Small intestine (tissue), 7 donors: ENCODE results near the gene KIAA1217. TPM values are rescaled to one million over a fixed set of nuclear protein-coding genes. Genes with fewer than 3 reads are reported as not detected.

Experiments used
- DNase-seq, 2 donors: peaks; one replicate each; pipeline versions ENCODE4 v3.0.0 to v3.0.0-alpha.2; 2013
- FAIRE-seq: peaks from 2 replicates; lab custom pipeline; 2012; peaks lifted over from hg19 to GRCh38; lab: Jason Lieb, UNC
- H3K27ac ChIP-seq, 3 donors: one replicate each; pipeline ENCODE4 v1.5.1; 2013; ENCODE audit warnings: low read length in 2 of 3, mild to moderate bottlenecking in 2 of 3, control low read depth in 1 of 3, inconsistent platforms in 1 of 3, low read depth in 1 of 3, moderate library complexity in 1 of 3
- H3K27me3 ChIP-seq, 3 donors: one replicate each; pipeline ENCODE4 v1.6.1; 2013; ENCODE audit warnings: low read length in 3 of 3, inconsistent platforms in 1 of 3; ENCODE audit not compliant: control insufficient read depth in 3 of 3, insufficient read depth in 3 of 3
- H3K36me3 ChIP-seq, 3 donors: one replicate each; pipeline ENCODE4 v1.6.1; 2013; ENCODE audit warnings: low read length in 3 of 3, inconsistent platforms in 1 of 3, low read depth in 1 of 3, mild to moderate bottlenecking in 1 of 3, moderate library complexity in 1 of 3; ENCODE audit not compliant: control insufficient read depth in 3 of 3, insufficient read depth in 2 of 3
- H3K4me1 ChIP-seq, 3 donors: one replicate each; pipeline ENCODE4 v1.6.1; 2013; ENCODE audit warnings: low read length in 2 of 3, inconsistent platforms in 1 of 3, low read depth in 1 of 3, mild to moderate bottlenecking in 1 of 3, moderate library complexity in 1 of 3; ENCODE audit not compliant: control insufficient read depth in 3 of 3, insufficient read depth in 2 of 3
- H3K4me3 ChIP-seq, 3 donors: one replicate each; pipeline ENCODE4 v1.5.1; 2013; ENCODE audit warnings: low read length in 3 of 3, control low read depth in 1 of 3, inconsistent platforms in 1 of 3, low read depth in 1 of 3, mild to moderate bottlenecking in 1 of 3, moderate library complexity in 1 of 3
- H3K9me3 ChIP-seq, 2 donors: one replicate each; pipeline ENCODE4 v1.6.1; 2013; ENCODE audit warnings: low read depth in 1 of 2, low read length in 1 of 2; ENCODE audit not compliant: control insufficient read depth in 2 of 2, insufficient read depth in 1 of 2
- WGBS, 3 donors: extraction: QIAGEN DNeasy Blood & Tissue Kit; methylation state at CpG; one replicate each; pipeline ENCODE4 v1.1.7; 2013; 5-methylcytosine and 5-hydroxymethylcytosine counted together
- polyA plus RNA-seq, 4 donors: library from polyadenylated mRNA; stranded (reverse) in 3 of 4; unstranded in 1 of 4; fragments of 200-250 nt in 3 of 4; fragments of 120-200 nt in 1 of 4; gene quantifications; one replicate each; pipeline versions ENCODE4 v1.2.1 to v1.2.3, GENCODE V29; 2013
- donor health status: healthy with polysubstance abuse.
- donor health status: control.
- donor health status: control.
- donor health status: Bipolar disorder and iron deficiency.
- donor health status: healthy.

KIAA1217 gene
- polyA plus RNA-seq, 4 donors, result 9.0 to 55.1 (median 11.0) TPM

- H3K36me3 ChIP-seq, result peaks cover 0 to 27% (median 0%) of the 10 kb centered on the region in 3 donors
- H3K27me3 ChIP-seq, result no peaks in the 10 kb centered on the region
- FAIRE-seq (no peak), DNase-seq (no peak)
- no peak overlapping the region for H3K27ac ChIP-seq
- H3K4me1 ChIP-seq, result no peaks in the 10 kb centered on the region
- 74 to 87% (median 78%) methylated on average over 5 of the region's 5 CpGs for WGBS, 3 donors
- no peak overlapping the region for H3K4me3 ChIP-seq
- H3K9me3 ChIP-seq, result no peaks in the 10 kb centered on the region
Measured at GRCh38 chr10:24255881-24256311, 47.0 kb downstream of the KIAA1217 start.

GRCh38 chr10:24256619-24257107 lies 47.7 kb downstream of the KIAA1217 start:
- Histone ChIP-seq H3K9me3 (no peaks in the 10 kb centered on the region), H3K36me3 (peaks cover 0 to 27% (median 0%) of the 10 kb centered on the region in 3 donors), H3K27ac (no peak overlapping the region), H3K4me1 (no peaks in the 10 kb centered on the region), H3K4me3 (no peak overlapping the region), H3K27me3 (no peaks in the 10 kb centered on the region)
- WGBS, 3 donors, result 48 to 70% (median 50%) methylated on average over 2 of the region's 2 CpGs
- DNase-seq, result no peak
- no peak for FAIRE-seq

GRCh38 chr10:24257588-24257987 lies 48.6 kb downstream of the KIAA1217 start:
- H3K9me3 ChIP-seq, result peaks cover 0 to 2% of the 10 kb centered on the region in 2 donors
- no peak overlapping the region for H3K27ac ChIP-seq
- WGBS, 3 donors, result 83 to 90% (median 87%) methylated on average over 4 of the region's 4 CpGs
- H3K4me3 ChIP-seq, result no peak overlapping the region
- no peaks in the 10 kb centered on the region for H3K4me1 ChIP-seq
- H3K27me3 ChIP-seq, result no peaks in the 10 kb centered on the region
- DNase-seq (no peak), FAIRE-seq (no peak)
- peaks cover 0 to 24% (median 0%) of the 10 kb centered on the region in 3 donors for H3K36me3 ChIP-seq

GRCh38 chr10:24259365-24260130 lies 50.6 kb downstream of the KIAA1217 start:
- no peak for DNase-seq
- H3K9me3 ChIP-seq, result peaks cover 0 to 2% of the 10 kb centered on the region in 2 donors
- FAIRE-seq, result no peak
- H3K27ac ChIP-seq, result no peak overlapping the region
- H3K36me3 ChIP-seq, result peaks cover 0 to 20% (median 0%) of the 10 kb centered on the region in 3 donors
- H3K27me3 ChIP-seq, result no peaks in the 10 kb centered on the region
- WGBS, 3 donors, result 81 to 93% (median 85%) methylated on average over 7 of the region's 7 CpGs
- H3K4me3 ChIP-seq, result no peak overlapping the region
- H3K4me1 ChIP-seq, result no peaks in the 10 kb centered on the region

- FAIRE-seq, result no peak
- no peak for DNase-seq
Measured at GRCh38 chr10:24261627-24262026, 52.7 kb downstream of the KIAA1217 start.

GRCh38 chr10:24262929-24263590 lies 54.1 kb downstream of the KIAA1217 start:
- H3K4me1 ChIP-seq, result no peaks in the 10 kb centered on the region
- WGBS, 3 donors, result 64 to 79% (median 75%) methylated on average over 7 of the region's 7 CpGs
- peaks cover 0 to 2% of the 10 kb centered on the region in 2 donors for H3K9me3 ChIP-seq
- FAIRE-seq, result no peak
- peaks cover 0 to 8% (median 0%) of the 10 kb centered on the region in 3 donors for H3K36me3 ChIP-seq
- no peak for DNase-seq
- no peaks in the 10 kb centered on the region for H3K27me3 ChIP-seq
- no peak overlapping the region for H3K27ac ChIP-seq
- no peak overlapping the region for H3K4me3 ChIP-seq

More at GRCh38 chr10:24261627-24262026, 52.7 kb downstream of the KIAA1217 start:
- no peaks in the 10 kb centered on the region for H3K27me3 ChIP-seq
- no peak overlapping the region for H3K4me3 ChIP-seq
- peaks cover 0 to 2% of the 10 kb centered on the region in 2 donors for H3K9me3 ChIP-seq
- 88 to 96% (median 88%) methylated on average over 3 of the region's 3 CpGs for WGBS, 3 donors
- H3K36me3 ChIP-seq, result peaks cover 0 to 11% (median 0%) of the 10 kb centered on the region in 3 donors
- H3K4me1 ChIP-seq, result no peaks in the 10 kb centered on the region
- H3K27ac ChIP-seq, result no peak overlapping the region

GRCh38 chr10:24269476-24269875 lies 60.5 kb downstream of the KIAA1217 start:
- WGBS, 3 donors, result 83 to 96% (median 93%) methylated on average over 1 of the region's 1 CpG
- no peak for FAIRE-seq
- H3K27me3 ChIP-seq, result no peaks in the 10 kb centered on the region

GRCh38 chr10:24272374-24272773 lies 63.4 kb downstream of the KIAA1217 start:
- DNase-seq (no peak), FAIRE-seq (no peak)
- Histone ChIP-seq H3K9me3 (peaks cover 0 to 2% of the 10 kb centered on the region in 2 donors), H3K4me3 (no peak overlapping the region), H3K27ac (no peak overlapping the region), H3K27me3 (no peaks in the 10 kb centered on the region), H3K4me1 (no peaks in the 10 kb centered on the region), H3K36me3 (peaks cover 0 to 16% (median 0%) of the 10 kb centered on the region in 3 donors)
- 83 to 88% (median 88%) methylated on average over 7 of the region's 7 CpGs for WGBS, 3 donors

More at GRCh38 chr10:24269476-24269875, 60.5 kb downstream of the KIAA1217 start:
- Histone ChIP-seq H3K4me1 (no peaks in the 10 kb centered on the region), H3K9me3 (no peaks in the 10 kb centered on the region), H3K4me3 (no peak overlapping the region), H3K36me3 (peaks cover 0 to 18% (median 0%) of the 10 kb centered on the region in 3 donors), H3K27ac (no peak overlapping the region)
- DNase-seq, result no peak
